ENCODE measurements around the gene BRIP1.

GRCh38 chr17:61874075-61874474, 10.7 kb upstream of the BRIP1 start:
- TF ChIP-seq POLR2A (IDR thresholded peaks at IDR 0.05) (no peak), CTCF (IDR thresholded peaks at IDR 0.05) (no peak)

Measured in uterus (tissue), 2 donors.